Activated naive CD4-positive, alpha-beta T cell treated with Interleukin-2 at 50 U/mL for 16 hours (primary cell): ENCODE data around the gene FBP1.
"Not testable (repeated sequence)": the region's sequence is repeated elsewhere in the genome, so short reads cannot be mapped to it uniquely, and the experiment has no call there.

Experiments
- DNase-seq: peaks from one replicate; pipeline ENCODE4 v3.0.0-alpha.2; 2020

The FBP1 gene

DNA sequence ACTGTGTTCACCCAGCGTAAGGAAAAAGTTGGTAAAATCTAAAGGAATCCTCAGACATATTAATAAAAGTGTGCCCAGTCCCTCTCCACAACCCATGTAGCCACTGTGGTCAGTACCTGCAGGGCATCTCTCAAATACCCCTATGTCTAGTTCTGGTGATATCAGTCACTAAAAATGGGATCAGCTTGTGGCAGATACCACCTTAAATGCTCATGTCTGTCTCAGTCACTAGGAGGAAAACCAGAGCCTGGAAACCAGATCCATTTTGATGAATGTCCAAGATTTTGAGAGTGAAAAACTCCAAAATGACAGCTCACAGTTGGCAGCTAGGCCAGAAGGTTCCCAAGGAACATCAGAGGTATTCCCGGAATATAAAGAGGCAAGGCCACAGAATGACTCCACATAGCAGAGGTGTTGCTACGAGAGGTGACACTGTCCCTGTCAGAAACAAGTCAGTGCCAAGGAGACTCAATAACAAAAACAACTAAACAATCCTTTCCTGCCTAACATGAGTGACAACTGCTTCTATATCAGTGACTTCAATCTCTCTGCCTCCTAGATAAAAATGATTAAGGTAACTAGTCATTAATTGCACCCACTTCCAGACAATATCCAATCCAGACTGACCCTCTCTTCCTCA lies 70.9 kb downstream of the FBP1 start:
- no peak for DNase-seq

DNA sequence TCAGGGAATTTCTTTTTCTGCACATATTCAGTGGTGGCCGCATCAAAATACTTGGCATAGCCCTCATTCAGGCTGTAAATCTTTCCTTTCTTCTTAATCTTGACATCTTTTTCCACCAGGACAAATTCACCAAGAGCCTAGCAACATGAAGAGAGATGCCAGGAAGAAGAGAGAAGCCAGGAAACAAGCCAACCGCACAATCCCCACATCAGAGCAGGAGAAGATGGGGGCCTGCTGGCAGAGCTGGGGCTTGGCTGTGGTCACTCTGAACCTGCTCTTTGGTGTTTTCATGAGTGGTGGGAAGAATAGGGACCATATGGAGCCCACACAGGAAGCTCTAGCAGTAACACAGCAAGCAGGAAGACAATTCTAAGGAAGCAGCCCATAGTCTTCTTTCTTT lies 72.0 kb downstream of the FBP1 start:
- no peak for DNase-seq

DNA sequence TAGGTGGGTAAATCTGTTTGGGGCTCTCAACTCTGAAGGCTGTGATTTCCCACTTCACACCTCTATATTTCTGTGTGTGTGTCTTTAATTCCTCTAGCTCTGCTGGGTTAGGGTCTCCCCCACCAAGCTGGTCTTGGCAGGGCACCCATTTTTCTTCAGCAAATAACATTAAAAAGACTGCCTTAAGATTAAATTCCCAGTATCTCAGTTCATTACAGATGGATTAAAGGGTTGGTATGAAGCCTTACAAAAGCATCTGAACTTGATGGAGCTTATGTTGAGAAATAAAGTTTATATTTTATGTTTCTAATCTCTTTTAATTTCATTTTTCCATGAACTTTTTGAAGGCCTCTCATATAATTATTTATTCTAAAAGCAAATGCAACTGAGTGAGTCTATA lies 72.8 kb downstream of the FBP1 start:
- DNase-seq: no peak

DNA sequence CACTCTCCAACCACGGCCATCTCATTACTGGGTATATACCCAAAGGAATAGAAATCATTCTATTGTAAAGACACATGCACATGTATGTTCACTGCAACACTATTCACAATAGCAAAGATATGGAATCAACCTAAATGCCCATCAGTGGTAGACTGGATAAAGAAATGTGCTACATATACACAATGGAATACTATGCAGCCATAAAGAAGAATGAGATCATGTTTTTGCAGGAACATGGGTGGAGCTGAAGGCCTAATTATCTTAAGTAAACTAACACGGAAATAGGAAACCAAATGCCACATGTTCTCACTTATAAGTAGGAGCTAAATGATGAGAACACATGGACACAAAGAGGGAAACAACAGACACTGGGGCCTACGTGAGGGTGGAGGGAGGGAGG lies 75.0 kb downstream of the FBP1 start:
- DNase-seq: not testable (repeated sequence)

DNA sequence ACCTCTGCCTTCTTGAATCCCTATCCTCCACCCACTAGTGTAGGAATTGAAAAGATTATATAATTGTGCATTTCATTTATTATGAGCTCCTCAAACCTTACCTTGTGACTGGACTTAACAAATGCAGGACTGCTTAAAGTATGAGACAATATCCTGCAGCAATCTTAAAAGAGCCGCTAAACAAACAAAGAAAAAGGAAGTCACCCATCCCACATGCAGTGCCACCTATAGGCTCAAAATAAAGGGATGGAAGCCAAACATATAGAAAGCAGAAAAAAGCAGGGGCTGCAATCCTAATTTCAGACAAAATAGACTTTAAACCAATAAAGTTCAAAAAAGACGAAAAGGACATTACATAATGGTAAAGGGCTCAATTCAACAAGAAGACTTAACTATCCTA lies 75.8 kb downstream of the FBP1 start:
- DNase-seq: no peak

DNA sequence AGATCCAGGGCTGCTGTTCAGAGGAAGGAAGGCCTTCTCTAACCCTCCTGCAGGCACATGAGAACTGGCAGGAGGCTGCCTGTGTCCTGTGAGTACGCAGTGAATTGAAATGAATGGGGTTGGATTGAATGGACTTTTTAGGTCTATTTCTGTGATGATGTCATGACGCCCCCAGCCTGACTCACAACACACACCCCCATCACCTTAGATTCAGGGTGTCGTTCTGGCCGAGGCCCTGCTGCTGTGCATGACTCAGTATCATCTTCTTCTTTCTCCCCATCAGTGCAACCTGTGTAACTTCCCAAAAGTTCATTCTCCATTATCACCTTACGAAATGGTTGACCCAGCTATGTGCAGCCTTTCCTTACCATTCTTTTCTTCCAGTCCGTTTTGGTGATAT lies 79.1 kb downstream of the FBP1 start:
- DNase-seq: no peak

DNA sequence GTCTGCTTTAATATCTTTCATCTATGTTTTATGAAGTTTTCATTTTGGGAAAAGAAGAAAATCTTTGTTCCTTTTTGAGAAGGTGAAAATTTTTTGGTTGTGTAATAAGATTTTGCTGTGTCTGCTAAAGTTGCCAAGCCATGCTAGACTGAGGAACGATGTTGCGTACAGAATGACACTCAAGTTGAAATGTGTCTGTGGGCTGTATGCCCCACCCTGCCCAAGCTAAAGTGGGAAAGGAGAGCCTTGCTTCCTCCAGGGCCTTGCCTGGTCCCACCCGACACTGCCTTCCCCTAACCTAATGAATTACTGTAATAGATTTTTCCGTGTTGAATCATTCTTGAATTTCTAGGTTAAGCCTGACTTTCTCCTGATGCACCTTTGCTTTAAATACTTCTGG lies 81.9 kb downstream of the FBP1 start:
- DNase-seq: no peak

DNA sequence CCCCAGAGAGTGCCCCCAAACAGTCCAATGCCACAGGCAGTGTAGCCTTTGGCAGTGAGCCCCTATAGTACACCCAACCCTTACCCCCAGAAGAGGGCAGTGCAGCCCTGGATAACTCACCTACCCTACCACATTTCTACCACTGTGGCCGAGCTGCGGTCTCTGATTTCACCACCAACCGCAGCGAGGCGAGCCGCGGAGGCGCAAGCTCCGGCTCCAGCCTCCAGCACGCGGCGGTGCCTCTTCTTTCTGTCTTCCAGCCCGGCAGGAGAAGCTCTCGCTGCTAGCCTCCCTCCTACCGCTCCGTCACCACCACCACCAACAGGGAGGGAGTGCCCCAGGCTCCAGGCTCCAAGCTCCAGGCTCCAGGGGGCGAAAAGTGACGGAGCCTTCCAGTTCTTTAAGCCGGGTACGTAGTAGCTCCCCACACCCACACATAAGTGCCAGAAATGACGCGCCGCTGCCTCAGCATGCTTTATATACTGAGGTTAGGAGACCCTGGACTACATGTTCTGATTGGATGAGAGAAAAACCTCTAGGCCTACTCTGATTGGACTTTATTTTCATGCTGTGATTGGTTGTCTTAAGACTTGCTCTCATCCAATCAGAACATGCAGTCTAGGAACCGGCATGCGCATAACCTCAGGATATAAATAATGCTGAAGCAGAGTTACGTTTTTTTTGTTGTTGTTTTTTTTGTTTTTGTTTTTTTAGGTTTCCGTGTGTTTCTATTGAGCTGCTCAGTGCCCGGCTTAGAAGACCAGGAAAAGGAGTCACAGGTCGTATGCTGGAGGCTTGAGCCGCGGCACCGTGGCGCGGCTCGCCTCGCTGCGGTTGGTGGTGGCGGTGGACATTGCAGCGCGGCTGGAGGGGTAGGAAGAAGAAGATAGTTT lies 84.6 kb downstream of the FBP1 start, which contains the start of gene PCAT7:
TSS of gene PCAT7 (plus strand) at position 645 of the 893 bp plus-strand sequence.
- DNase-seq: peak; percentile 31

DNA sequence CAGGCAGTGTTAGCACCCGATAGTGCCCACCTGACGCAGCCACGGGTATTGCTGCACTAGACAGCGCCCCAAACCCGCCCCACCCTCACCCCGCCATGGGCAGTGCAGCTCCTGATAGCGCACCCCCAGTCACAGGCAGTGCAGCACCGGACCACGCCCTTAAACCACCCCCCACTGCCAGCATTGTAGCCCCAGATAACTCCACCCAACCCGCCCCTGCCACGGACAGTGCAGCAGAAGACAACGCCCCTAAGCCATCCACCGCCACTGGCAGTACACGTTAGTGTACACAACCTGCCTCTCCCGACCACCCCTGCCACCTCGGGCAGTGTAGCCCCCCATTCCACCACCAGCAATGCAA lies 85.3 kb downstream of the FBP1 start:
- no peak for DNase-seq
